HG03064 (cell line): Measurements from ENCODE around the gene EXOG.
"Not testable (repeated sequence)": the region's sequence is repeated elsewhere in the genome, so short reads cannot be mapped to it uniquely, and the experiment has no call there.

ENCODE experiments used
- ATAC-seq: cut with Tn5 transposase; IDR thresholded peaks from one replicate; pipeline ENCODE4 v1.9.1; 2021; ENCODE audit warnings: low read depth; ENCODE audit not compliant: unreplicated experiment

EXOG gene

GRCh38 chr3:38561746-38562466, 65.8 kb downstream of the EXOG start:
- no peak for ATAC-seq

- ATAC-seq, result no peak
Observed at GRCh38 chr3:38562467-38562925, 66.4 kb downstream of the EXOG start.

- no peak for ATAC-seq
Observed at GRCh38 chr3:38563070-38563885, 67.1 kb downstream of the EXOG start.

- no peak for ATAC-seq
Observed at GRCh38 chr3:38563886-38564270, 67.7 kb downstream of the EXOG start.

GRCh38 chr3:38564631-38565338, 68.6 kb downstream of the EXOG start:
- no peak for ATAC-seq

- ATAC-seq, result no peak
Observed at GRCh38 chr3:38565339-38566214, 69.4 kb downstream of the EXOG start.

GRCh38 chr3:38566215-38566528, 70.0 kb downstream of the EXOG start:
- ATAC-seq, result no peak

- not testable (repeated sequence) for ATAC-seq
Observed at GRCh38 chr3:38566794-38567193, 70.7 kb downstream of the EXOG start.

- ATAC-seq, result no peak
Observed at GRCh38 chr3:38567498-38567897, 71.4 kb downstream of the EXOG start.

- ATAC-seq, result no peak
Observed at GRCh38 chr3:38573111-38573510, 77.0 kb downstream of the EXOG start.

- ATAC-seq, result no peak
Observed at GRCh38 chr3:38573556-38573955, 77.4 kb downstream of the EXOG start.

GRCh38 chr3:38574411-38575278, 78.5 kb downstream of the EXOG start:
- ATAC-seq, result no peak

GRCh38 chr3:38575279-38575843, 79.2 kb downstream of the EXOG start:
- ATAC-seq, result no peak
